ENCODE results near the gene SEMA3A. TPM values are rescaled to one million over a fixed set of nuclear protein-coding genes. Genes with fewer than 3 reads are reported as not detected.

SEMA3A gene
- total and polyA plus RNA-seq, 4 donors: 0.13 to 0.56 (median 0.20) TPM

GRCh38 chr7:84042110-84042539 lies 152.5 kb downstream of the SEMA3A start:
- WGBS: 56% methylated on average over 7 of the region's 7 CpGs
- Histone ChIP-seq H3K4me3 (ENCODE audit: low read depth in 1 of 3, low read length in 3 of 3) (no peak overlapping the region), H3K9me3 (ENCODE audit: control insufficient read depth in 4 of 4, low read length in 3 of 4) (no peaks in the 10 kb centered on the region), H3K4me1 (ENCODE audit: control insufficient read depth in 4 of 4, insufficient read depth in 4 of 4, low read length in 3 of 4) (no peaks in the 10 kb centered on the region), H3K9ac (ENCODE audit: low read depth in 1 of 2, low read length in 2 of 2) (no peak overlapping the region), H3K36me3 (ENCODE audit: control insufficient read depth in 4 of 4, insufficient read depth in 3 of 4, low read depth in 1 of 4, low read length in 3 of 4) (no peaks in the 10 kb centered on the region), H3K27me3 (ENCODE audit: control insufficient read depth in 4 of 4, insufficient read depth in 4 of 4, low read length in 3 of 4) (no peaks in the 10 kb centered on the region), H3K27ac (ENCODE audit: low read depth in 1 of 2, low read length in 2 of 2) (no peak overlapping the region)
- TF ChIP-seq CTCF (IDR thresholded peaks at IDR 0.05; ENCODE audit: low read depth, low read length, missing input control) (no peak), MAX (IDR thresholded peaks at IDR 0.05) (no peak), RAD21 (IDR thresholded peaks at IDR 0.05) (no peak), EGR1 (IDR thresholded peaks at IDR 0.05; ENCODE audit: low read depth in 2 of 2) (no peak), FOXA2 (IDR thresholded peaks at IDR 0.05) (no peak), TAF1 (conservative IDR thresholded peaks at IDR 0.05) (no peak), RXRA (IDR thresholded peaks at IDR 0.05) (no peak), REST (IDR thresholded peaks at IDR 0.05) (no peak), YY1 (IDR thresholded peaks at IDR 0.05) (no peak), GABPA (IDR thresholded peaks at IDR 0.05 in 1 of 2, conservative IDR thresholded peaks at IDR 0.05 in 1 of 2) (no peak), SP1 (IDR thresholded peaks at IDR 0.05) (no peak), FOXA1 (IDR thresholded peaks at IDR 0.05) (no peak), JUND (IDR thresholded peaks at IDR 0.05) (no peak), ATF3 (IDR thresholded peaks at IDR 0.05) (no peak), HNF4G (IDR thresholded peaks at IDR 0.05) (no peak), NR2F2 (IDR thresholded peaks at IDR 0.05) (no peak), HNF4A (conservative IDR thresholded peaks at IDR 0.05) (no peak)
- TF ChIP-seq, protein P1, sequence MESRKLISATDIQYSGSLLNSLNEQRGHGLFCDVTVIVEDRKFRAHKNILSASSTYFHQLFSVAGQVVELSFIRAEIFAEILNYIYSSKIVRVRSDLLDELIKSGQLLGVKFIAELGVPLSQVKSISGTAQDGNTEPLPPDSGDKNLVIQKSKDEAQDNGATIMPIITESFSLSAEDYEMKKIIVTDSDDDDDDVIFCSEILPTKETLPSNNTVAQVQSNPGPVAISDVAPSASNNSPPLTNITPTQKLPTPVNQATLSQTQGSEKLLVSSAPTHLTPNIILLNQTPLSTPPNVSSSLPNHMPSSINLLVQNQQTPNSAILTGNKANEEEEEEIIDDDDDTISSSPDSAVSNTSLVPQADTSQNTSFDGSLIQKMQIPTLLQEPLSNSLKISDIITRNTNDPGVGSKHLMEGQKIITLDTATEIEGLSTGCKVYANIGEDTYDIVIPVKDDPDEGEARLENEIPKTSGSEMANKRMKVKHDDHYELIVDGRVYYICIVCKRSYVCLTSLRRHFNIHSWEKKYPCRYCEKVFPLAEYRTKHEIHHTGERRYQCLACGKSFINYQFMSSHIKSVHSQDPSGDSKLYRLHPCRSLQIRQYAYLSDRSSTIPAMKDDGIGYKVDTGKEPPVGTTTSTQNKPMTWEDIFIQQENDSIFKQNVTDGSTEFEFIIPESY (IDR thresholded peaks at IDR 0.05): no peak
- DNase-seq (ENCODE audit: low spot score): no peak

Measured in liver (tissue), 9 donors.